ENCODE results near the gene PFKFB3.
A peak's percentile ranks its signal among the peaks of the same experiment; 100 is the strongest.

PFKFB3 gene

GRCh38 chr10:6202684-6203330, at the start of gene PFKFB3 (continued):
- TF ChIP-seq ZNF501 (tag by site-specific recombination; IDR thresholded peaks at IDR 0.05) (peak; percentile 88), ZNF175 (tag by site-specific recombination; IDR thresholded peaks at IDR 0.05) (no peak), GLI2 (tag by site-specific recombination; IDR thresholded peaks at IDR 0.05; ENCODE audit: borderline replicate concordance, low read depth) (no peak), KLF10 (tag by site-specific recombination; IDR thresholded peaks at IDR 0.05) (peak; percentile 97), ZNF645 (tag by site-specific recombination; IDR thresholded peaks at IDR 0.05) (no peak), ZSCAN18 (tag by site-specific recombination; IDR thresholded peaks at IDR 0.05) (no peak), ZNF488 (tag by site-specific recombination; IDR thresholded peaks at IDR 0.05) (no peak), ZNF785 (tag by site-specific recombination; IDR thresholded peaks at IDR 0.05) (peak; percentile 77; the same call in 1 of the 2 replicates), ZNF16 (tag by site-specific recombination; IDR thresholded peaks at IDR 0.05; ENCODE audit: low read depth) (no peak), SCRT1 (tag by site-specific recombination; IDR thresholded peaks at IDR 0.05; ENCODE audit: borderline replicate concordance) (no peak), ZNF76 (tag by site-specific recombination; IDR thresholded peaks at IDR 0.05; ENCODE audit: borderline replicate concordance, low read depth) (peak; percentile 64; the same call in 1 of the 2 replicates), ZNF596 (tag by site-specific recombination; IDR thresholded peaks at IDR 0.05) (no peak; the same call in 1 of the 2 replicates), ZNF549 (tag by site-specific recombination; IDR thresholded peaks at IDR 0.05) (peak; percentile 63), ZNF518A (tag by site-specific recombination; conservative IDR thresholded peaks at IDR 0.05; ENCODE audit: low read depth) (no peak), ZNF221 (tag by site-specific recombination; IDR thresholded peaks at IDR 0.05; ENCODE audit: borderline replicate concordance) (no peak), ZNF48 (tag by site-specific recombination; IDR thresholded peaks at IDR 0.05) (no peak), PRDM2 (tag by site-specific recombination; IDR thresholded peaks at IDR 0.05; ENCODE audit: borderline replicate concordance) (no peak), ZNF837 (tag by site-specific recombination; IDR thresholded peaks at IDR 0.05) (peak; percentile 66; the same call in 1 of the 2 replicates), ZNF624 (tag by site-specific recombination; IDR thresholded peaks at IDR 0.05) (no peak), GLI4 (tag by site-specific recombination; IDR thresholded peaks at IDR 0.05) (no peak), ZBTB7A (tag by site-specific recombination; IDR thresholded peaks at IDR 0.05; ENCODE audit: low read depth) (peak; percentile 65), PRDM4 (tag by site-specific recombination; IDR thresholded peaks at IDR 0.05) (peak; percentile 55; the same call in 1 of the 2 replicates)
